Lung (tissue), 12 donors: ENCODE results near the gene LITAF. TPM values are rescaled to one million over a fixed set of nuclear protein-coding genes. Genes with fewer than 3 reads are reported as not detected.

ENCODE experiments used
- ATAC-seq: fragments of 200-7000 bp; cut with Tn5 transposase; one replicate; pipeline ENCODE4 v1.9.1; 2020; ENCODE audit warnings: moderate number of reproducible peaks; ENCODE audit not compliant: insufficient read depth, low FRiP score
- DNase-seq, 3 donors: peaks; one replicate each; pipeline ENCODE4 v3.0.0-alpha.2; 2013 to 2017
- H3K27ac ChIP-seq, 2 donors: one replicate each; pipeline ENCODE4 v1.5.1; 2013; ENCODE audit warnings: mild to moderate bottlenecking in 2 of 2, moderate library complexity in 2 of 2, control low read depth in 1 of 2, inconsistent platforms in 1 of 2, low read depth in 1 of 2, low read length in 1 of 2
- H3K27me3 ChIP-seq, 3 donors: one replicate each; pipeline ENCODE4 v1.5.1; 2013; ENCODE audit warnings: low read length in 2 of 3; ENCODE audit not compliant: control insufficient read depth in 3 of 3, insufficient read depth in 3 of 3
- H3K36me3 ChIP-seq, 4 donors: one replicate each; pipeline ENCODE4 v1.5.1; 2013; ENCODE audit warnings: low read length in 4 of 4, mild to moderate bottlenecking in 1 of 4, moderate library complexity in 1 of 4; ENCODE audit not compliant: control insufficient read depth in 4 of 4, insufficient read depth in 4 of 4
- H3K4me1 ChIP-seq, 5 donors: one replicate each; pipeline ENCODE4 v1.5.1; 2013; ENCODE audit warnings: low read length in 5 of 5, mild to moderate bottlenecking in 2 of 5, moderate library complexity in 1 of 5; ENCODE audit not compliant: control insufficient read depth in 5 of 5, insufficient read depth in 5 of 5
- H3K4me3 ChIP-seq: one replicate; pipeline ENCODE4 v1.5.1; 2013; ENCODE audit warnings: mild to moderate bottlenecking, control low read depth, moderate library complexity
- H3K9ac ChIP-seq, 2 donors: one replicate each; pipeline ENCODE4 v1.5.1; 2013; ENCODE audit warnings: low read length in 2 of 2, control low read depth in 1 of 2; ENCODE audit not compliant: insufficient read depth in 1 of 2
- H3K9me3 ChIP-seq, 4 donors: one replicate each; pipeline ENCODE4 v1.5.1; 2013; ENCODE audit warnings: low read length in 3 of 4, mild to moderate bottlenecking in 1 of 4, moderate library complexity in 1 of 4; ENCODE audit not compliant: control insufficient read depth in 4 of 4, insufficient read depth in 3 of 4
- WGBS, 2 donors: extraction: QIAGEN DNeasy Blood & Tissue Kit; methylation state at CpG; one replicate each; pipeline ENCODE4 v1.1.7; 2013; 5-methylcytosine and 5-hydroxymethylcytosine counted together
- polyA plus RNA-seq, 2 donors: library from polyadenylated mRNA; stranded (reverse); fragments of 200-250 nt; gene quantifications; one replicate each; pipeline ENCODE4 v1.2.1, GENCODE V29; 2013
- total RNA-seq, 2 donors: library from RNA; depleted of rRNA in 1 of 2; stranded (reverse); fragments of >200 nt in 1 of 2; gene quantifications; one replicate each; pipeline ENCODE4 v1.2.1, GENCODE V29; 2014 to 2021
- TF ChIP-seq, protein P1 (sequence below): IDR thresholded peaks from 2 replicates; pipeline ENCODE4 v1.5.1; 2012; ENCODE audit warnings: mild to moderate bottlenecking; ENCODE audit errors: control extremely low read depth, extremely low read depth
- donor health status: control.
- donor health status: control.
- donor health status: Bipolar disorder and iron deficiency.
- donor health status: healthy.
- donor health status: DM: yes; HTN: yes; CAD: no.

LITAF gene
- total and polyA plus RNA-seq, 4 donors: 66.4 to 406 (median 146) TPM

DNA sequence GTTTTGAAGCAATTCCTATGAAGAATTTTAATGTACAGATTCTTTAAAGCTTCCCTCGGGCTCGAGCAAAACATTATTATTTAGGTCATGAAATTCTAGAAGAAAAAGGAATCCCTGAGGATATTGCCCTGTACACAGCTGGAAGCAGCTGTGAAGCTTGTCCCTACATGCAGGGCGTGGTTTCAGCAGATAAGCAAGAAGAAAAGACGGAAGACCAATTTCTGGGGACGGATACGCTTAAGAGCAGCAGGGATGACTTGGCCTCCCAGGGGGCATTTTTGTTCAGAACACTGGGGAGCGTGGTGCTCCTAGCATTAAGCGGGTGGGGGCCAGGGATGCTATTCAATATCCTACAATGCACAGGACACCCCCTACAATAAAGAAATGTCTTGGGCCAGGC, 34.3 kb downstream of the LITAF start:
- Histone ChIP-seq H3K27me3 (no peaks in the 10 kb centered on the region), H3K36me3 (peaks cover 8 to 73% (median 52%) of the 10 kb centered on the region in 4 donors), H3K9me3 (peaks cover 0 to 11% (median 5%) of the 10 kb centered on the region in 4 donors), H3K4me3 (no peak overlapping the region), H3K4me1 (peaks cover 0 to 7% (median 2%) of the 10 kb centered on the region in 5 donors), H3K9ac (no peak overlapping the region), H3K27ac (no peak overlapping the region)
- TF ChIP-seq, protein P1, sequence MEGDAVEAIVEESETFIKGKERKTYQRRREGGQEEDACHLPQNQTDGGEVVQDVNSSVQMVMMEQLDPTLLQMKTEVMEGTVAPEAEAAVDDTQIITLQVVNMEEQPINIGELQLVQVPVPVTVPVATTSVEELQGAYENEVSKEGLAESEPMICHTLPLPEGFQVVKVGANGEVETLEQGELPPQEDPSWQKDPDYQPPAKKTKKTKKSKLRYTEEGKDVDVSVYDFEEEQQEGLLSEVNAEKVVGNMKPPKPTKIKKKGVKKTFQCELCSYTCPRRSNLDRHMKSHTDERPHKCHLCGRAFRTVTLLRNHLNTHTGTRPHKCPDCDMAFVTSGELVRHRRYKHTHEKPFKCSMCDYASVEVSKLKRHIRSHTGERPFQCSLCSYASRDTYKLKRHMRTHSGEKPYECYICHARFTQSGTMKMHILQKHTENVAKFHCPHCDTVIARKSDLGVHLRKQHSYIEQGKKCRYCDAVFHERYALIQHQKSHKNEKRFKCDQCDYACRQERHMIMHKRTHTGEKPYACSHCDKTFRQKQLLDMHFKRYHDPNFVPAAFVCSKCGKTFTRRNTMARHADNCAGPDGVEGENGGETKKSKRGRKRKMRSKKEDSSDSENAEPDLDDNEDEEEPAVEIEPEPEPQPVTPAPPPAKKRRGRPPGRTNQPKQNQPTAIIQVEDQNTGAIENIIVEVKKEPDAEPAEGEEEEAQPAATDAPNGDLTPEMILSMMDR: no peak
- ATAC-seq (no peak), DNase-seq (peak; percentile 29 to 76 (median 73))
- 71 to 74% methylated on average over 8 of the region's 8 CpGs for WGBS, 2 donors

DNA sequence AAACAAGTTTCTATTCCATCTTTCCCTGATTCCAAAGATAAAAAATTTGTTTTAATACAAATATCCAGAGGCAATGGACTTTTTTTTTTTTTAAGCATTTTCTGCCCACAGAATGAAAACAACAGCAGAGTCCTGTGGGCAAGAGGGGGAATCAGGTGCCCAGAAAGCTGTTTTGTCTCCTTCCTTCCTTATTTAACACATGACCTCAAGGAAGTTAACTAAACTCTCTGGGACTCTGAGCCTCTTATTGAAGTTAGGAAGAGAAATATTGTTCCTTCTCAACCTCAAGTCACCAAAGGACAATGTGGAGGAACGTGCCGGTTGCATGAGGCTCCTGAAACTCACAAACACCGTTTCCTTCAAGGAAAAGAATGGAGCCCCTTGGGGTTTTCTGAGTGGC, 34.9 kb downstream of the LITAF start:
- ATAC-seq: no peak
- DNase-seq: no peak
- H3K4me3 ChIP-seq: no peak overlapping the region
- TF ChIP-seq, protein P1: no peak
- no peak overlapping the region for H3K9ac ChIP-seq
- WGBS, 2 donors: 24 to 43% methylated on average over 3 of the region's 3 CpGs
- H3K36me3 ChIP-seq: peaks cover 8 to 70% (median 50%) of the 10 kb centered on the region in 4 donors
- no peaks in the 10 kb centered on the region for H3K27me3 ChIP-seq
- H3K9me3 ChIP-seq: peaks cover 0 to 11% (median 5%) of the 10 kb centered on the region in 4 donors
- H3K27ac ChIP-seq: no peak overlapping the region
- H3K4me1 ChIP-seq: peaks cover 0 to 10% (median 2%) of the 10 kb centered on the region in 5 donors

DNA sequence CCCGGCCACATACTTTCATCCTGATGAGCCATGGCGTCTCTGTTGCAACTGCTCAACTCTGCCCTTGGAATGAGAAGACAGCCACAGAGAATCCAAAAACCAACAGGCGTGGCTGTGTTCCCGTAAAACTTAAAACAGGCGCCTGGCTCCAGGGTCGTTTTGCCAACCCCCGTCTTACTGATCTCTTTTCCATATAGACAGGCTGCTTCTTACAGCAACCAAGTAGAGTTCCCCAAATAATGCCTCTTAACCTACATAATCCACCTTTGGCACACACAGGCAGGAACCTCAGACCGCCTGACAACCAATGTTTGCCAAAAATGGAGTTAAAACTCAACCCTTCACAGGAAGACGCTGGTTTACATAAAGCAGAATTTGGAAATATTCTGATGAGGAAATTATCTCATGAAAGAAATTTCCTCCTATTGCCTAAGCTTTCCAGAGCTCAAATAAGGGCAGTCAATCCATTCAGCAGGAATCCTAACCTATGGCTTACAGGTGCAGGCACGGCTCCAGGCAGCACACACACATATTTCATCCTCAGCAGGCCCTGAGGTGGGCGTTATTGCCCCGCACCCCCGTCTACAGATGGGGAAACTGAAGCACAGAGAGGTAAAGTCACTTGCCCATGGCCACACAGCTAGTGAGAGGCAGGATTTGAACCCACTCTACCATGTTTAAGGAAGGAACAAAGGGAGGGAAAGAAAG, 35.8 kb downstream of the LITAF start:
- DNase-seq (no peak), ATAC-seq (no peak)
- TF ChIP-seq, protein P1: no peak
- H3K9ac ChIP-seq: no peak overlapping the region
- H3K4me1 ChIP-seq: peaks cover 0 to 12% (median 2%) of the 10 kb centered on the region in 5 donors
- WGBS, 2 donors: 42 to 65% methylated on average over 13 of the region's 13 CpGs
- no peaks in the 10 kb centered on the region for H3K27me3 ChIP-seq
- peaks cover 3 to 61% (median 43%) of the 10 kb centered on the region in 4 donors for H3K36me3 ChIP-seq
- peaks cover 0 to 6% (median under 1%) of the 10 kb centered on the region in 4 donors for H3K9me3 ChIP-seq
- peak overlapping the region in 1 of 2 donors; percentile 72 for H3K27ac ChIP-seq
- H3K4me3 ChIP-seq: no peak overlapping the region
